HG03442 (cell line): ENCODE results near the gene LTBP4.

Experiments
- ATAC-seq: cut with Tn5 transposase; IDR thresholded peaks from one replicate; pipeline ENCODE4 v1.9.1; 2021; ENCODE audit warnings: mild to moderate bottlenecking, moderate library complexity; ENCODE audit not compliant: unreplicated experiment

The LTBP4 gene

DNA sequence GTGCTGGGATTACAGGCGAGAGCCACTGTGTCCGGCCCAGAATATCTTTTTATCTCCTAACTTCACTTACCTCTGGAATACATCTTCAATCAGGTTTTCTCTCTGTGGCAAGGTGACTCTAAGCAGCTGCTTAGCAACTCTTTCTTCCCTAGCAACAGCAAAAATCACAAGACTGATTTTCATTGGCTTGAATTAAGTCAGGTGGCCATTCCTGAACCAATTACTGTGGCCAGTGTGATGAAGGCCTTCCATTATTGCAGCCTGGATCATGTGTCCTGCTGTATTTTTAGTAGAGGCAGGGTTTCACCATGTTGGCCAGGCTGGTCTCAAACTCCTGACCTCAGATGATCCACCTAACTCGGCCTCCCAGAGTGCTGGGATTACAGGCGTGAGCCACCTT is 9.0 kb upstream of the LTBP4 start:
- no peak for ATAC-seq

DNA sequence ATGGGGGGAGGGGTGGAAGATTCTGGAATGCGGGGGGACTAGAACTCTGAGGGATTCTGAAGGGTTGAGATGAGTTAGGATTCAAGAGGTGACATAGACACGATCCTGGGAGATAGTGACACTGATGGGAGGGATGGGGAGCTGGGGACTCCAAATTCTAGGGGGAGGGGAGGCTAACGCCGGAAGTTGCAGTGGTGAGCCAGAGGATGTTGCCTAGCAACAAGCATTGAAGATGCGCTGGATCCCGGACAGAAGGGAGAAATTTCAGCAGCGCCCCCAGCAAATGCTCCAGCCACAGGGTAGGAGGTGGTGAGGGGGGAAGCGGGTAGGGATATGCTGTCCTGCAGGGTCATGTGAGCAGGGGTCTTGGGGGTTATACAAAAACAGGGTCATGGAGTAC is 6.9 kb upstream of the LTBP4 start:
- ATAC-seq, result no peak

DNA sequence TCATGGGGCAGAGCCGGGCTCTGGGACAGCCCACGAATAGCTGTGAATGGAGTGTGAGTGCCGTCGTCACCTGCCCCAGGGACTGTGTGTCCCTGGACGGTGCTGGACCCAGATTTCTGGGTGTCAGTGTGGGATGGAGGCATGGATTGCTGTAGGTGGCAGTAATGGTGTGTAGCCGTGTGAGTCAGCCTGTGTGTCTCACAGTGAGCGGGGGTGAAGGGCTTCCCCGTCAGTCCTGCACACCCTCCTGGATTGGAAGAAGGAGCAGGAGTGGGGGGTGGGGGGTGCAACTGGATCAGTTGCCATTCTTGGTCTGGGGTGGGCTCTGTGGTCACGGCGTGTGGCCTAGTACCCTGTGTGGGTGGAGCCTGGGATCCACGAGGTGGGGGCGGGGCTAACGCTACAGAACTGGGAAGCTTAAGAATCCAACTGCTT is 6.5 kb upstream of the LTBP4 start:
- ATAC-seq, result no peak

DNA sequence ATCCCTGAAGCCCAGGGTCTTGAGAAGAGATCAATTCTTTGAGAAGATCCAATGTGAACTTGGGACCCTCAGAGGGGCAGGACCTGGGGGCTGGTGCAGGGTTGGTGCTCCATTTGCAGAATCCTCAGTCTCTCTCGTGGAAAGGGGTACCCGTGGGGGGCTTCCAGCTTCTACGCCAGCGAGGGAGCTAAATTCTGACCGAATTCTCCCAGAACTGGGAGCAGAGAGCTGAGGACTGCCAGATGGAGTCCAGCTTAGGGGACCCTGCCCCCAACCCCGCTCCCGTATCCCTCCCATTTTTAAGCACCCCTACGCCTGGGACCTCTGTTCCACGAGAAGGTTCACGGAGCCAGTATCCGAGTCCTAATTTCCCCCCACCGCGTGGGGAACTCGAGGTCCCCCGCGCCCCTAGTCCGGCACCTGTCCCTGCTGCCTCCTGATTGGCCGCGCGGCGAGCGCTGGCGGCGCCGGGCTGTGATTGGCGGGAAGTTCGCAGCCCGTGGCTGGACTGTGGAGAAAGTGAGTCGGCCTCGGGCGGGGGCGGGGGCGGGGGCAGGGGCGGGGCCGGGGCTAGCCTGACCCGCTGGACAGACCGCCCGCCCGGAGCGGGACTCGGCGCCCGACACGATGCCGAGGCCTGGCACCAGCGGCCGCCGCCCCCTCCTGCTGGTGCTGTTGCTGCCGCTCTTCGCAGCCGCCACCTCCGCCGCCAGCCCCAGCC is 4.4 kb upstream of the LTBP4 start:
- ATAC-seq, result no peak

DNA sequence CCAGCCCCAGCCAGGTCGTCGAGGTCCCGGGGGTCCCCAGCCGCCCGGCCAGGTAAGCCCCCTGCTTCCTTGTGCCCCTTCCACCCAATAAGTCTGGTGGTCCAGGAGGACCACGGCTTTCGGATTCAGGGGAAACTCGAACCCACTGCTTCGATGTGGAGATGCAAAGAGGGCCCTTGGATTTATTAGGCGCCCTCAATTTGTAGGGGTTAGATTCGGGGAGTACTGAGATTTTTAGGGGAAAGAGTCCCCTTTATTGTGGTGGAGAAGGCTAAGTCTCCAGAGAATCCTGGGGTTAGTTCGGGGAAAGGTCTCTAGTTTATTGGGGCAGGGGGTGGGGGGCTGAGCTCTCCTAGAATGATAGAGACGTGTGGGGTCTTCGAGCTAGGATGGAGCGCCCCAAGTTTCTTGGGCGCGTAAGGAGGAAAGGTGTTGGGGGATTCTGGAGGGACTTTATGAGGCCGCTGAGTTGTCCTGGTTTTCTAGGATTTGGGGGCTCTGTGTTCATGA is 3.8 kb upstream of the LTBP4 start:
- ATAC-seq, result no peak

DNA sequence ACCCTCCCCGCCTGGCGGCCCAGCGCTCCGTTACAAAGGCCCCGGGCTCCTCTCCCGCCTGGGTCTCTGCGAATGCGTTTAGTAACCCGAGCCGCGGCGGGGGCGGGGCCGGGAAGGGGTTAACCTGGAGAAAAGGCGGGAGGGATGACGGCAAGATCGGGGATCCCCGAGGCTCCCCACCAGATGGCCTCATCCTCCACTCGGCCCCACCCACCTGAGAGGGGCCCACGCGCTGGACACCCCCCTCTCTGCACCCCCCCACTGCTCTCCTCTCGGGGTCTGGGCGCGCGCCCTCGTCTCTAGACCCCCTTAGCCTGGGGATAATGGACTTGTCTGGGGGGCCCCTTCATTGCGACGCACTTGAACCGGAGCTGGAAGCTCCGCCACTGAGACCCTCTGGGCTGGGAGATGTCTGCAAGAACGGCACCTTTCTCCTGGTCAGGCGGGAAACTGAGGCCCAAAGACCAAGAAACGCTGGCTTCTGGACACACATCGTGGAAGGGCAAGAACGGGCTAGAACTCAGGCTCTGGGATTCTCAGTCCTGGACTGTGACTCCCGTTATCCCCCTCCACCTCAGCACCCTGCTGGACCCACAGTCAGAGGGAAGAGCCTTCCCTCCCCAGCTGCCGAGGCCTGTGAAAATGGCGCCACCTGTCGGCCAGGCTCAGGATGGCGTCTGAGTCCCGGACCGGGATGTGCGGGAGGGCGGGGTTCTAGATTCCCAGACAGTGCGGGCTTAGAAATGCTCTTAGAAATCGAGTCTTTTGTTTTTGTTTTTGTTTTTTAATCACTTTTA is 2.9 kb upstream of the LTBP4 start:
- no peak for ATAC-seq

DNA sequence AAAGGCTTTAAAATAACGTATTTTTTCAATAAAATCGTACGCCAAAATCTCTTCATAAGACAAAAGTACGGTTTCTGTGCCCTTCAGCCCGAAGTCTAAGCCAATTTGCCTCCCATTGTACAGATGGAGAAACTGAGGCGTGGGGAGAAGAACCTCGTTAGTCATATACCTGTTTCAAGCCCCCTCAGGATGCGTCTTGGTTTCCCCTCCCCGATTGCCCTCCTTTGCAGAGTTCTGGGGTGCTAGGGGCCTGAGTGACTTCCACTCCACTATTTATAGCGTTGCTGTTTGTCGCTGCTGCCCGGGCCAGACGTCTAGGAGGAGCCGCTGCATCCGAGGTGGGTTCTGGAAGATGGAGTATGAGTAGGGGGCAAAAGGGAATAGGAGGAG is 2.3 kb upstream of the LTBP4 start:
- ATAC-seq, result no peak

DNA sequence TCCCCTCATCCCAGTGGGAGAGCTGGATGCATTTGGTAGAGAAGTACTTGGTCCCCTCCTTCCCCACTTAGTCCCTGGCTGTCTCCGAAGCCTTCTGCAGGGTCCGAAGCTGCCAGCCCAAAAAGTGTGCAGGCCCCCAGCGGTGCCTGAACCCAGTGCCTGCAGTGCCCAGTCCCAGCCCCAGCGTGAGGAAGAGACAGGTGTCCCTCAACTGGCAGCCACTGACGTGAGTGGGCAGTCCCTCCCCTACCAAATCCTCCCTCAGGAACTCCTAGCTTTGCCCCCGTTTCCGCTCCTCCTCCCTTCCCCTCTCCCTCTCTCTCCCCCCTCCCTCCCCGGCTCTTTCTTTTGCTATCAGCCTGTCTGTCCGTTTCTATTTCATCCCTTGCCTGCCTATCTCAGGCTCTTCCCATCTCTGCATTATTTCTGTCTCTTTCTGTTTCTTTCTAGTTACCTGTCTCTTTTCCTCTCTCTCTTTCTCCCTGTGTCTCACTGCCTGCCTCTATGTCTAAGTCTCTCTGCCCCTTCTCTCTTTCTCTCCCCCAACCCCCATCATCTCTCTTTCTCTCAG is 1.8 kb upstream of the LTBP4 start:
- no peak for ATAC-seq

DNA sequence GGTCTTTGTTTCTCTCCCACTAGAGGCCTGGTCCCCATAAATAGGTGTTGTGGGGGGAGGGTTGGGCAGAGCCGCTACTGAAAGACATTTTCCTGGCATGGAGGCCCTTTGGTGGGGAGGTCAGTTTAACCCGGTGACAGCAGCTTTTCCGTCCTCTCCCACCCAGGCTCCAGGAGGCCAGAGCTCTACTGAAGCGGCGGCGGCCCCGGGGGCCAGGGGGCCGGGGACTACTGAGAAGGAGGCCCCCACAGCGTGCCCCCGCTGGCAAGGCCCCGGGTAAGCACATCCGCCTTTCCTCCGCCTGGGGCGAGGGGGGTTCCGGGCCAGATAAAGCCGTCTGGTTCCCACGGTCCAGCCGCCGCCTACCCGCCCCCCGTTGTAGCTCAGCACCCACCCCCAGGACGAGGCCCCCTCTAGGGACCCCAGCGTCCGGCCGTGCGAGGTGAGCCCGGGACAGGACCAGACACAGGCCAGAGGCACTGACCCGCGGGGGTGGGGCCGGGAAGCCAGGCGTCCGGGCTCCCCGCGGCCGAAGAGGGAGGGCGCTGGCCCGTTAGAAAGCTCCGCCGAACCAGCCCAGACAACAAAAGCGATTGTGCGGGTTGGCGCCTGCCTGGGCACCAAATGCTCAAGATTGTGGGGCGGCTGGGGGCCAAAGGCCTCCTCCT is 1.1 kb upstream of the LTBP4 start:
- no peak for ATAC-seq

DNA sequence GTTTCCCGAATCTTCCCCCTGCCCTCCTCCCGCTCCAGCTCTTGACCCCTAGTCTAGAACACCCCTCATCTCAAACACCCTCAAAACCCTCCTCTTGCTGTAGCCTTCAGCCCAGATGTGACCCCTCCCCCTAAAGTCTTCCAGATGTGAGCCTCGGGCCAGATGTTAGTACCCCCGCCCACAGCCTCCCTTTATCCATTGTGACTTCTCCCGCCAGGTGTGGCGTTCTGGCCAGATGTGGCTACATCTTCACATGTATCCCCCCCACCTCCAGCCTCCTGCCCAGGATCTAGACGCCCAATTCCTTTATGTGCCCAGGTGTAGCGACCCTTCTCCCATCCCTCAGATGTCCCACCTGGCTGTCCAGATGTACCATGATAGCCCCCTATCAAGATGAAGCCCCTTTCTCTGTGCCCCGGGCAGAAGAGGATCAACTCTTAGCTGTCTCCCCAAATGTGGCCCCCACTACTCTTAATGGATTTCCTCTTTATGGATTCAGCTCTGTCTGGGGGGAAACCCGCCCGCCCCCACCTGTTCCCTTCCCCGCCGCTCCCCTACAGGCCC is 517 bp upstream of the LTBP4 start:
- ATAC-seq, result no peak

DNA sequence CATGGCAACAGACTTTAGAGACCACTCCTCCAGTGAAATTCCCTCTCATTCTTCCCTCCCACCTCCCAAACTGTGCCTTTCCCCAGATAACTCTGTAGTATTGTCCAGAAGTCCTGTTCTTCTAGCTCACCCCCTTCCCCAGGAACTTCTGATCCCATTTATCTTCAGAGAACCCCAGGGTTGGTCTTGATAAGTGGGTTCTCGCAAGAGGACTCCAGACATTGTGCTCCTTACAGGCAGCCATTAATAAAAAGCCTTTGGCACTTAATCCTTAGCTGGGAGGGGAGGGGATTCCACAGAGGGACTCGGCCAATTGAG is 1.9 kb downstream of the LTBP4 start:
- no peak for ATAC-seq

DNA sequence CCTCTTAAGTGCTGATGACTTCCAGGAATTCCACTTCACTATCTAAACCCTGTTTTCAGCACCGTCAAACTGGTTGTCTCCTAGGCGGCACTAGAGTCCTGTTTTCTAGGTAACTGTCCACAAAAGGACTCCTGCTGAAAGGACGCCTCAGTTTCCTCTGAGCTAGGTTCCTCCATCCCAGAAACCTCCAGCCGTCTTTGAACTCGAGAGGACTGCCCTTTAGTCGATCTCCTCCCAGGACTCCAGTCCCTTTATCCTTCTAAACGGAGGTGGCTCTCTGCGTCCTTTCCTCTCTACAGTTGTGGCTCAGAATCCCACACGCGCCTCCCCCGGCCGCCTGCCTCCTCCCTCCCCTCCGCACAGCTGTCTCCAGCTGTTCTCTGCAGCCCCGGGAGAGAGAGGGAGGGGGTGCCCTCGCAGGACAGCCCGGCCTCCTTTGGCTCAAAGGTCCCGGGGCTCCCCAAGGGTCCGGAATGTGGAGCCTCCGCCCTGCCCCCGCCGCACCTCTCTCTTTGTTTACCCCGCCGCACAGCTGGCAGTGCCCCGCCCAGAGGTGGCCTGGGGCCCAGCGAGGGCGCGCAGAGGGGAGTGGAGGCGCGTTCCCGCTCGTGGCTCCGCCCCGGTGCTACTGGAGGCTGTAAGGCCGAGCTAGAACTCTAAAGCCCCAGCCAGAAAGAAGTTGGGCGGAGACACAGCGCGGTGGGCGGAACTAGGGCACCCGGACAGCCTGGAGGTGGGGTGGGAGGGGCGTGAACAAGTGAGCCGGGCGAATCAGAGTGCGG is 2.4 kb downstream of the LTBP4 start:
- ATAC-seq, result peak; percentile 68

DNA sequence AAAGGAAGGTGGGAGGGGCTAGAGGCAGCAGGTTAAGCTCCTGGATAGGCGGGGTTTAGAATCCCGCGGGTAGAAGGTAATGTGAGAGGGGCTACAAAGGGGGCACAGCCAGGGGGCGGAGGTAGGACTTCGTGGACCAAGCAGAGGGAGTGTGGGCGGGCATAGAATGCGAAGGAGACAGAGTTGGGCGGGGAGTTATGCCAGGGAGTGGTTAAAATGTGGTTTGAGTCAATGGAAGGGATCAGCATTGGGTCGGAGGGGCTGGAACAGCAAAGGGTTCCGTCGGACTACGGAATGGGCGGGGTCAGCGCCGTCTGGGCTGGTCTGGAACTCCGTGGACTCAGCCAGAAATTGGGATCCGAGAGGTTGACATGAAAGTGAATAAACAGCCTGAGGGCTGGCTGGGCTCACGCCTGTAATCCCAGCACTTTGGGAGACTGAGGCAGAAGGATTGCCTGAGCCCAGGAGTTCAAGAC is 3.0 kb downstream of the LTBP4 start:
- no peak for ATAC-seq

DNA sequence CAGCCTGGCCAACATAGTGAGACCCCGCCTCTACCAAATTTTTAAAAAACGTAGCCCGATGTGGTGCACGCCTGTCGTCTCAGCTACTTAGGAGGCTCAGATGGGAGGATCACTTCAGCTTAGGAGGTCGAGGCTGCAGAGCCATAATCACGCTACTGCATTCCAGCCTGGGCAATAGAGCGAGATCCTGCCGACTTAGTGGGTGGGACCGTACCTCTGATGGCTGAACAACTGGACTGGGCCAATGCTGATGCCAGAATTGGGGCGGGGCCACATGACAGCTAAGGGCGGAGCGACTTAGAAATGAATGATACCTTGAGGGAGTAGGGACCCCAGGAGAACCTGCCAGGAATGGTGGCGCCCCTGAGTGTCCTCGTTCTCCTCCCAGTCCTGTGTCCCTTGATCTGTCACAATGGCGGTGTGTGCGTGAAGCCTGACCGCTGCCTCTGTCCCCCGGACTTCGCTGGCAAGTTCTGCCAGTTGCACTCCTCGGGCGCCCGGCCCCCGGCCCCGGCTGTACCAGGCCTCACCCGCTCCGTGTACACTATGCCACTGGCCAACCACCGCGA is 3.6 kb downstream of the LTBP4 start:
- no peak for ATAC-seq

DNA sequence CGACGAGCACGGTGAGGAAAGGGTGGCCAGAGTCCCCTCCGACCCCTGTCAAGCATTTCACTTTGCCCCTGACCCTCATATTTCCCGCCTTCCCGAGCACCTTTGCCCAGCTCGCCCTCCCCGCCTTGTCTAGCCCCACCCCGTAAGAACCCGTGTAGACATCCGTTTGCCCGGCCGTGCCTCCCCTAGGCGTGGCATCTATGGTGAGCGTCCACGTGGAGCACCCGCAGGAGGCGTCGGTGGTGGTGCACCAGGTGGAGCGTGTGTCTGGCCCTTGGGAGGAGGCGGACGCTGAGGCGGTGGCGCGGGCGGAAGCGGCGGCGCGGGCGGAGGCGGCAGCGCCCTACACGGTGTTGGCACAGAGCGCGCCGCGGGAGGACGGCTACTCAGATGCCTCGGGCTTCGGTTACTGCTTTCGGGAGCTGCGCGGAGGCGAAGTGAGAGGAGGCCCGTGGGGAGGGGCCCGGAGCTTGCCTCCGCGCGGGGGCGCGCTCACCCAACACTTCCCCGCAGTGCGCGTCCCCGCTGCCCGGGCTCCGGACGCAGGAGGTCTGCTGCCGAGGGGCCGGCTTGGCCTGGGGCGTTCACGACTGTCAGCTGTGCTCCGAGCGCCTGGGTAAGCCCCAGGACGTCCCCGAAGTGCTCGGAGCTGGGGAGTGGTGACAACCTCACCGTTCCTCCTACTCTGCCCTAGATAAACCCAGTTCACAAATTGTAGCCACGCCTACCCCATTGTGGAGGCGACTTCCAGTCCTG is 4.2 kb downstream of the LTBP4 start:
- ATAC-seq, result no peak

DNA sequence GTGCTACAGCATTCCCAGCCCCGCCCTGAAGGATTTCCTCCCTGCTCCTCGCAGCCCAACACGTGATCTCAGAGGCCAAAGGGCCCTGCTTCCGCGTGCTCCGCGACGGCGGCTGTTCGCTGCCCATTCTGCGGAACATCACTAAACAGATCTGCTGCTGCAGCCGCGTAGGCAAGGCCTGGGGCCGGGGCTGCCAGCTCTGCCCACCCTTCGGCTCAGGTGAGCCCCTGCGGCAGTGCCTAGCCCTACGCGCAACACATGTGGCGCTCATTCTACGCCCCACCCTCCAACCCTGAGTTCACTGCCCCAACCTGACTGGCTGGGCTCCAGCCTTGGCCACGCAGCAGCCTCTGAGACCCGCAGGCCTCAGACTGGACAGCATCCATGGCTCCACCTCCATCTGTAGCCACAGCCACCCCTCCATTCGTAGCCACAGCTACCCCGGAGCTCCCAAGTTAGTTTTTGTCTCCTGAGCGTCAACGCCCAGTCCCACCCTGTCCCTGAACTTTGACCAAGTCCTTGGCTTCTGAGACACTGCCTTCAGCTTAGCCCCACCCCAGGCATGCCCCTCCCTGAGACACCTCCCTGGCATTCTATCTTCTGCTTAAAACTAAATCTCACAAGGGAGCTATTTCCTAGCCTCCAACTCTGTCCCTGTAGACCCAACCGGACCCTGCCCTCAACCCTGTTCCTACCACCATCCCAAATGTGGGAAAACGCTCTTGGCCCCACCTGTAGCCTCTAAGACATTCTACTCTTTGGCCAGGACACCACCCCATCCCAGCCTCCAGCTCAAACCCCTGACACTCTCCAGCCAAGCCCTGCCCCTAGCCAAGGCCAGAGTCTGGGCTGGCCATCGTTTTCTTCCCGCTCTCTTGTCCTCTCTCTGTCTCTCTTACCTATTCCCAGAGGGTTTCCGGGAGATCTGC is 6.4 kb downstream of the LTBP4 start:
- ATAC-seq, result no peak

DNA sequence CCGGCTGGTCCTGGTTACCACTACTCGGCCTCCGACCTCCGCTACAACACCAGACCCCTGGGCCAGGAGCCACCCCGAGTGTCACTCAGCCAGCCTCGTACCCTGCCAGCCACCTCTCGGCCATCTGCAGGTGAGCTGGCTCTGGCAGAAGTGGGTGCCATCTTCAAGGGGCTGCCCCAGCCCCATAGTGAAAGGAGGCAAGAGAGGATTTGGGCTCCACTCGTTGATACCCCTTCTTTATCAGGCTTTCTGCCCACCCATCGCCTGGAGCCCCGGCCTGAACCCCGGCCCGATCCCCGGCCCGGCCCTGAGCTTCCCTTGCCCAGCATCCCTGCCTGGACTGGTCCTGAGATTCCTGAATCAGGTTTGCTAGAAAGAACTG is 7.1 kb downstream of the LTBP4 start:
- ATAC-seq, result no peak

DNA sequence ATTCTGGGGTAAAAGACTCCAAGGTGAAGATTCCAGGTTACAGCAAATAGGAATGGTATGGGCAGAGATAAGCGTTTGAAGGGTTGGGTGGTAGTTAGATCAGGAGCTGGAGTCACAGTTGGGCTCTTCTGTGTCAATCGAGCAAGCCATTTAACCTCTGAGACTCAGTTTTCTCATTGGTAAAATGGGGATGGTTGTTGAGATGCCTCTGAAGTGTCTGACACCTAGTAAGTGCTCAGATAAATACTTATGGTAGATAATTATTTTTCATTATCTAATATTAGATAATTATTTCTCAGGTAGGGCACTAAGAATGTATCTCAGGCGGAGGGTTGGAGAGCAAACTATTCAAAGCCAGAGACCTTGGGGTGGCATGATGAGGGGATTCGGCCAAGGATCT is 7.8 kb downstream of the LTBP4 start:
- no peak for ATAC-seq
